HUES48 (cell line): ENCODE results near the gene SLCO2B1.

Experiments
- H3K27ac ChIP-seq: one replicate; pipeline ENCODE4 v1.7.0; 2013; ENCODE audit warnings: low read depth, low read length, inconsistent platforms
- H3K27me3 ChIP-seq: 2 replicates; pipeline ENCODE4 v1.6.1; 2013; ENCODE audit warnings: mild to moderate bottlenecking, low read length; ENCODE audit not compliant: control insufficient read depth, insufficient read depth
- H3K36me3 ChIP-seq: 2 replicates; pipeline ENCODE4 v1.6.1; 2013; ENCODE audit warnings: low read length; ENCODE audit not compliant: control insufficient read depth, insufficient read depth
- H3K4me1 ChIP-seq: 2 replicates; pipeline ENCODE4 v1.6.1; 2013; ENCODE audit warnings: mild to moderate bottlenecking, low read length; ENCODE audit not compliant: control insufficient read depth, insufficient read depth
- H3K4me3 ChIP-seq: 2 replicates; pipeline ENCODE4 v1.5.1; 2013; ENCODE audit warnings: mild to moderate bottlenecking, low read depth, low read length
- H3K9ac ChIP-seq: 2 replicates; pipeline ENCODE4 v1.6.1; 2013; ENCODE audit warnings: mild to moderate bottlenecking, low read depth, low read length, moderate library complexity
- H3K9me3 ChIP-seq: 2 replicates; pipeline ENCODE4 v1.6.1; 2013; ENCODE audit warnings: low read length; ENCODE audit not compliant: control insufficient read depth, insufficient read depth

SLCO2B1 gene

GRCh38 chr11:75229466-75229865 lies 78.6 kb downstream of the SLCO2B1 start:
- Histone ChIP-seq H3K36me3 (no peaks in the 10 kb centered on the region), H3K4me3 (no peak overlapping the region), H3K4me1 (no peaks in the 10 kb centered on the region), H3K9me3 (no peaks in the 10 kb centered on the region), H3K27ac (no peak overlapping the region), H3K9ac (no peak overlapping the region), H3K27me3 (no peaks in the 10 kb centered on the region)

DNA sequence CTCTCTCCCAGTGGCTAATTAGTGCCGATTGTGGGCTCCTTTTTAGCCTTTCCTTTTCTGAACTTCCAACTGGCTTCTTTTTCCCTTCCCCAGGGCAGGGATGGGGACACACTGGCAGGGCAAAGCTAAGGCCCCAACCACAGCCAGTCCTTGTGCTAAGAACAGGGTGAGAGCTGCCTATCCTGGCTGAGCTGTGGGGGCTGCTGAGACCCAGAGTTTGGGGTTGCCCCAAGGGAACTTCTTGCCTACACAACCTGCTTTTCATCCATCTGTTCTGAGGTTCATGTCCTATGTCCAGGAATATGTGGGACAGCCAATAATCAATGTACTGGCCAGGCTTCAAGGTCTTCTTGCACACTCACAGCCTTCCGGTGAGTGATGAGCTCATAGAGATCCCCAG lies 79.7 kb downstream of the SLCO2B1 start:
- Histone ChIP-seq H3K9me3 (no peaks in the 10 kb centered on the region), H3K9ac (no peak overlapping the region), H3K27ac (no peak overlapping the region), H3K4me1 (no peaks in the 10 kb centered on the region), H3K4me3 (no peak overlapping the region), H3K27me3 (no peaks in the 10 kb centered on the region), H3K36me3 (no peaks in the 10 kb centered on the region)

- Histone ChIP-seq H3K9ac (no peak overlapping the region), H3K4me1 (0 out of 2 replicates have a peak, but pooled peaks cover 5% of the 10 kb centered on the region), H3K36me3 (no peaks in the 10 kb centered on the region), H3K27ac (no peak overlapping the region), H3K9me3 (no peaks in the 10 kb centered on the region), H3K4me3 (no peak overlapping the region), H3K27me3 (peaks cover 10% of the 10 kb centered on the region; the same call in 1 of the 2 replicates)
Measured at GRCh38 chr11:75233754-75234172, 82.9 kb downstream of the SLCO2B1 start.

DNA sequence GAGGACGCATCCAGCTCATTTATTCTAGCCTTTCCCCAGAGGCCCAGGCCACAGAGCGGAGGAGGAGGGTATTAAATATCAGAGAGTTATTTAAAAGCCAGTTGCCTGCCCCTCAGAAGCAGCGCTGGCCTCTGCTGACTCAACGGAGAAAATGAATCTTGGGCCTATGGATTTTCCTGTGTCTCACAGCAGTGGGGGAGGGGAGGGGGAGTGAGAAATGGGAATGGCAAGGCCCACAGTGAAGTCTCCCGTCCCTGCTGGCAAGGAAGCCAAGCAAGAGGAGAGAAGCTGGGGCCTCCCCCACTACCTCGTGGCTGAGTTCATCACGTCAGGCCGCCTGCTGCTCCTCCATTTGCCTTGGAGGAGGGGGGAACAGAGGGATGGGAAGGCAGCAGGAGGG lies 85.2 kb downstream of the SLCO2B1 start:
- H3K9me3 ChIP-seq: no peaks in the 10 kb centered on the region
- no peak overlapping the region for H3K27ac ChIP-seq
- no peak overlapping the region for H3K4me3 ChIP-seq
- no peak overlapping the region for H3K9ac ChIP-seq
- no peaks in the 10 kb centered on the region for H3K36me3 ChIP-seq
- peaks cover 31% of the 10 kb centered on the region for H3K27me3 ChIP-seq
- peaks cover 16% of the 10 kb centered on the region for H3K4me1 ChIP-seq

DNA sequence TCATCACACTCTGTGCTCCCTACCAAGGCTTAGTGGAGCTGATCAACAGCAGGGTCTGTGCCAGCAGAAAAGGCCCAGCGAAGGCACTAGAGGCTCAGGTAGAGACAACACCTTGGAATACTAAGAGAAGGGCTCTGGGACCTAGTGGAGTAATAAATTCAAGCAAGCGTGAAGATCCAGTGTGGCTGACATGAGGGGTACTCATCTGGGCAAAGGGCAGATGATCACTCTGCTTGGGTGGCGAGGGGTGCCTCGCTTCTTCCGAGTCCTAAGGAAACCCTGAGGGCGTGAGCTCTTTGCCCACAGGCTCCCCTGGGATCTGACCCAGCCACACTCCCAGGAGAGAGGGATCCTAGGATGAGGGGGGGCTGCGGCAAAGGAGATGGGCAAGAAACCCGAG lies 86.1 kb downstream of the SLCO2B1 start:
- Histone ChIP-seq H3K27ac (no peak overlapping the region), H3K4me1 (peaks cover 16% of the 10 kb centered on the region), H3K9me3 (no peaks in the 10 kb centered on the region), H3K36me3 (no peaks in the 10 kb centered on the region), H3K27me3 (peaks cover 40% of the 10 kb centered on the region), H3K4me3 (no peak overlapping the region), H3K9ac (no peak overlapping the region)

- H3K9ac ChIP-seq: no peak overlapping the region
- no peak overlapping the region for H3K4me3 ChIP-seq
- H3K27ac ChIP-seq: no peak overlapping the region
- no peaks in the 10 kb centered on the region for H3K36me3 ChIP-seq
- peaks cover 57% of the 10 kb centered on the region for H3K27me3 ChIP-seq
- H3K9me3 ChIP-seq: no peaks in the 10 kb centered on the region
- peaks cover 16% of the 10 kb centered on the region for H3K4me1 ChIP-seq
Measured at GRCh38 chr11:75238595-75239440, 87.9 kb downstream of the SLCO2B1 start.

GRCh38 chr11:75239531-75240290 lies 88.8 kb downstream of the SLCO2B1 start:
- Histone ChIP-seq H3K4me1 (peaks cover 16% of the 10 kb centered on the region), H3K9me3 (no peaks in the 10 kb centered on the region), H3K9ac (no peak overlapping the region), H3K27me3 (peaks cover 66% of the 10 kb centered on the region), H3K4me3 (peak overlapping the region; percentile 74), H3K36me3 (no peaks in the 10 kb centered on the region), H3K27ac (no peak overlapping the region)

- Histone ChIP-seq H3K27me3 (peaks cover 73% of the 10 kb centered on the region), H3K4me1 (peaks cover 16% of the 10 kb centered on the region), H3K9ac (peak within 1 kb of the TSS; percentile 53; the same call in 1 of the 2 replicates), H3K36me3 (no peaks in the 10 kb centered on the region), H3K4me3 (peak within 1 kb of the TSS; percentile 74), H3K27ac (no peak within 1 kb of the TSS), H3K9me3 (no peaks in the 10 kb centered on the region)
Measured at GRCh38 chr11:75240311-75241035, 89.6 kb downstream of the SLCO2B1 start, which contains the start of gene TPBGL. Gene TPBGL (plus strand): TSS chr11:75240774. CDS start chr11:75241050, 276 bp downstream.

- peak overlapping the region; percentile 53; the same call in 1 of the 2 replicates for H3K9ac ChIP-seq
- H3K4me3 ChIP-seq: peak overlapping the region; percentile 74
- no peak overlapping the region for H3K27ac ChIP-seq
- peaks cover 74% of the 10 kb centered on the region for H3K27me3 ChIP-seq
- H3K9me3 ChIP-seq: no peaks in the 10 kb centered on the region
- H3K4me1 ChIP-seq: peaks cover 10% of the 10 kb centered on the region
- H3K36me3 ChIP-seq: no peaks in the 10 kb centered on the region
Measured at GRCh38 chr11:75241036-75241905, 90.4 kb downstream of the SLCO2B1 start.
